ENCODE results near the gene HELZ.

- TF ChIP-seq, protein P1, sequence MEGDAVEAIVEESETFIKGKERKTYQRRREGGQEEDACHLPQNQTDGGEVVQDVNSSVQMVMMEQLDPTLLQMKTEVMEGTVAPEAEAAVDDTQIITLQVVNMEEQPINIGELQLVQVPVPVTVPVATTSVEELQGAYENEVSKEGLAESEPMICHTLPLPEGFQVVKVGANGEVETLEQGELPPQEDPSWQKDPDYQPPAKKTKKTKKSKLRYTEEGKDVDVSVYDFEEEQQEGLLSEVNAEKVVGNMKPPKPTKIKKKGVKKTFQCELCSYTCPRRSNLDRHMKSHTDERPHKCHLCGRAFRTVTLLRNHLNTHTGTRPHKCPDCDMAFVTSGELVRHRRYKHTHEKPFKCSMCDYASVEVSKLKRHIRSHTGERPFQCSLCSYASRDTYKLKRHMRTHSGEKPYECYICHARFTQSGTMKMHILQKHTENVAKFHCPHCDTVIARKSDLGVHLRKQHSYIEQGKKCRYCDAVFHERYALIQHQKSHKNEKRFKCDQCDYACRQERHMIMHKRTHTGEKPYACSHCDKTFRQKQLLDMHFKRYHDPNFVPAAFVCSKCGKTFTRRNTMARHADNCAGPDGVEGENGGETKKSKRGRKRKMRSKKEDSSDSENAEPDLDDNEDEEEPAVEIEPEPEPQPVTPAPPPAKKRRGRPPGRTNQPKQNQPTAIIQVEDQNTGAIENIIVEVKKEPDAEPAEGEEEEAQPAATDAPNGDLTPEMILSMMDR (IDR thresholded peaks at IDR 0.05): no peak
- TF ChIP-seq POLR2A (IDR thresholded peaks at IDR 0.05): no peak
These were observed 217.9 kb downstream of the HELZ start for GRCh38 chr17:67027031-67027628.

Data from lower leg skin (tissue), 3 donors.